ENCODE results near the gene DAZAP1.

The DAZAP1 gene

GRCh38 chr19:1425102-1425837 lies 17.9 kb downstream of the DAZAP1 start:
- Mint-ChIP-seq H3K4me3 (peak overlapping the region; percentile 32 to 60 (median 55)), H3K36me3 (ENCODE audit: low read depth) (peaks cover 42% of the 10 kb centered on the region), H3K4me1 (peaks cover 43% of the 10 kb centered on the region), H3K27ac (peak overlapping the region; percentile 80 to 87 (median 85)), H3K9me3 (no peaks in the 10 kb centered on the region), H3K27me3 (ENCODE audit: low read depth) (no peaks in the 10 kb centered on the region)
- TF ChIP-seq CTCF (IDR thresholded peaks at IDR 0.05; ENCODE audit: unreplicated experiment in 3 of 3) = no peak

GRCh38 chr19:1425902-1426301 lies 18.5 kb downstream of the DAZAP1 start:
- no peak for TF ChIP-seq CTCF (IDR thresholded peaks at IDR 0.05; ENCODE audit: unreplicated experiment in 3 of 3)
- Mint-ChIP-seq H3K27me3 (ENCODE audit: low read depth) (no peaks in the 10 kb centered on the region), H3K36me3 (ENCODE audit: low read depth) (peaks cover 38% of the 10 kb centered on the region), H3K4me1 (peaks cover 39% of the 10 kb centered on the region), H3K9me3 (no peaks in the 10 kb centered on the region), H3K4me3 (no peak overlapping the region), H3K27ac (peak overlapping the region in 2 of 3 experiments; percentile 31 to 80)

DNA sequence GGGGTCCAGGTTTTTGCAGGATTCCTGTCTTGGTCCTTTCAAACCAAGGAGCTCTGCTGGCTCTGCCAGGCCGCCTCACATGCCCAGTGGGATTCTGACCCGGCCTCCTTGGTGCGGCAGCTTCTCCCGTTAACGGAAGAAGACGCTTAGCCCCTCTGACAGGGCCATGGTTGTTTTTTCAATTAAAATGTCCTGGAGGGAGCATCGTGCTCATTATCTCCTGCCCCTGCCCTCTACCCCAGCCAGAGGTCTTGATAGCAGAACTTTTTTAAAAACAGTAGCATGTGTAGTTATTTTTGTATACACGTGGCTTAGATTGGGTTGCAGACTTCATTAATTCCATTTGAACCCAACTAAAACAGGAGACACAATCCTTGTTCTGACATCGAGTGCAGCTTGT lies 19.4 kb downstream of the DAZAP1 start:
- Mint-ChIP-seq H3K4me1 (peaks cover 35% of the 10 kb centered on the region), H3K36me3 (ENCODE audit: low read depth) (peaks cover 38% of the 10 kb centered on the region), H3K4me3 (no peak overlapping the region), H3K27me3 (ENCODE audit: low read depth) (no peaks in the 10 kb centered on the region), H3K27ac (no peak overlapping the region), H3K9me3 (no peaks in the 10 kb centered on the region)
- no peak for TF ChIP-seq CTCF (IDR thresholded peaks at IDR 0.05; ENCODE audit: unreplicated experiment in 3 of 3)

- no peak overlapping the region for H3K4me3 Mint-ChIP-seq
- no peaks in the 10 kb centered on the region for H3K27me3 Mint-ChIP-seq (ENCODE audit: low read depth)
- TF ChIP-seq CTCF (IDR thresholded peaks at IDR 0.05; ENCODE audit: unreplicated experiment in 3 of 3) = no peak
- H3K9me3 Mint-ChIP-seq = no peaks in the 10 kb centered on the region
- peaks cover 32% of the 10 kb centered on the region for H3K4me1 Mint-ChIP-seq
- H3K36me3 Mint-ChIP-seq (ENCODE audit: low read depth) = peaks cover 38% of the 10 kb centered on the region
- H3K27ac Mint-ChIP-seq = no peak overlapping the region
These were observed 20.0 kb downstream of the DAZAP1 start for GRCh38 chr19:1427221-1427920.

DNA sequence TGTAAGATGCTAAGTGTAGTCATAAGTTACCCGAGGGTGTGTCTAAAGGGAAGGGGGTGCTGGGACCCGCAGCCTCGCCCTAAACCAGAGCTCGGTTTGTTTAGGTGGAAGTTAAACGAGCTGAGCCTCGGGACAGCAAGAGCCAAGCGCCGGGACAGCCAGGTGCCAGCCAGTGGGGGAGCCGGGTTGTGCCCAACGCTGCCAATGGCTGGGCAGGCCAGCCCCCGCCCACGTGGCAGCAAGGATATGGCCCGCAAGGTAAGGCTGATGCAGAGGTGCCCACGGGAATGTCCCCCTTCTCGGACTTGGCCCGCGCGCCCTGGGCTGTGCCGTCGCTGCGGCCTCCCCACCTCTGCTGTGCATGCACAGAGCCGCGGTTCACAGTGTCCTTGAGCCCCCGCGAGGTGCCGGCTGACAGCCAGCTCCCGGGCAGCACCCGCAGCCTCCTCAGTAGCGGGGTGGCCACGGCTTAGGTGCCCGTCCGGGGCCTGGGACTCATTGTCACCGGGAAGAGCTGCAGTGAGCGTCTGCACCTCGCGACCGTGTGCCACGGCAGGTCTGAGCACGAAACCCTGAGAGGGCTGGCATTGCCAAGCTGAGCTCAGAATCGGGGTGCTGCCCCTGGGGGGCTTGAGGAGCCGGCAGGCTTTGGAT lies 21.5 kb downstream of the DAZAP1 start:
- Mint-ChIP-seq H3K27ac (no peak overlapping the region), H3K4me3 (no peak overlapping the region)

More for the DNA sequence above, 21.5 kb downstream of the DAZAP1 start:
- Mint-ChIP-seq H3K27me3 (ENCODE audit: low read depth) (no peaks in the 10 kb centered on the region), H3K36me3 (ENCODE audit: low read depth) (peaks cover 24% of the 10 kb centered on the region), H3K4me1 (peaks cover 17% of the 10 kb centered on the region), H3K9me3 (no peaks in the 10 kb centered on the region)
- no peak for TF ChIP-seq CTCF (IDR thresholded peaks at IDR 0.05; ENCODE audit: unreplicated experiment in 3 of 3)
